Peyer's patch (tissue), 4 donors: ENCODE results near the gene ITGA3. TPM values are rescaled to one million over a fixed set of nuclear protein-coding genes. Genes with fewer than 3 reads are reported as not detected.

ENCODE experiments used
- DNase-seq, 3 donors: peaks; one replicate each; pipeline ENCODE4 v3.0.0-alpha.2; 2017 to 2019
- H3K27ac ChIP-seq, 4 donors: fragments of 200-600 bp; sonication (generic); one replicate each; pipeline ENCODE4 v1.5.1; 2016 to 2019
- H3K27me3 ChIP-seq, 2 donors: fragments of 200-600 bp; sonication (generic); one replicate each; pipeline ENCODE4 v1.5.1; 2019
- H3K36me3 ChIP-seq, 3 donors: fragments of 200-600 bp; sonication (generic); one replicate each; pipeline ENCODE4 v1.5.1; 2016 to 2019
- H3K4me1 ChIP-seq, 4 donors: fragments of 200-600 bp; sonication (generic); one replicate each; pipeline ENCODE4 v1.5.1; 2016 to 2019
- H3K4me3 ChIP-seq, 4 donors: fragments of 200-600 bp; sonication (generic); 1 replicate in 3 of 4; 2 replicates in 1 of 4; pipeline ENCODE4 v1.5.1; 2016 to 2019; ENCODE audit warnings: mild to moderate bottlenecking in 1 of 4
- H3K9me3 ChIP-seq, 4 donors: fragments of 200-600 bp; sonication (generic); one replicate each; pipeline ENCODE4 v1.5.1; 2016 to 2019; ENCODE audit warnings: mild to moderate bottlenecking in 1 of 4
- POLR2A ChIP-seq, 2 donors: fragments of 450-650 bp; IDR thresholded peaks; one replicate each; pipeline ENCODE4 v1.5.1; 2017; ENCODE audit warnings: antibody characterized with exemption in 2 of 2, mild to moderate bottlenecking in 2 of 2, moderate library complexity in 2 of 2
- total RNA-seq, 4 donors: library from RNA; depleted of rRNA; stranded (reverse); fragments of >200 nt; gene quantifications; one replicate each; pipeline ENCODE4 v1.1.0, GENCODE V29; 2016
- TF ChIP-seq, protein P1 (sequence below), 6 experiments: fragments of 450-650 bp in 4 of 6; fragments of 200-600 bp in 2 of 6; sonication (generic) in 1 of 6; IDR thresholded peaks; one replicate each; pipeline ENCODE4 v1.5.1; 2017 to 2019; ENCODE audit warnings: antibody characterized with exemption in 6 of 6, mild to moderate bottlenecking in 3 of 6, moderate library complexity in 1 of 6

ITGA3 gene
- total RNA-seq, 4 donors from 2014 or later: 71.0 to 285 (median 247) TPM

DNA sequence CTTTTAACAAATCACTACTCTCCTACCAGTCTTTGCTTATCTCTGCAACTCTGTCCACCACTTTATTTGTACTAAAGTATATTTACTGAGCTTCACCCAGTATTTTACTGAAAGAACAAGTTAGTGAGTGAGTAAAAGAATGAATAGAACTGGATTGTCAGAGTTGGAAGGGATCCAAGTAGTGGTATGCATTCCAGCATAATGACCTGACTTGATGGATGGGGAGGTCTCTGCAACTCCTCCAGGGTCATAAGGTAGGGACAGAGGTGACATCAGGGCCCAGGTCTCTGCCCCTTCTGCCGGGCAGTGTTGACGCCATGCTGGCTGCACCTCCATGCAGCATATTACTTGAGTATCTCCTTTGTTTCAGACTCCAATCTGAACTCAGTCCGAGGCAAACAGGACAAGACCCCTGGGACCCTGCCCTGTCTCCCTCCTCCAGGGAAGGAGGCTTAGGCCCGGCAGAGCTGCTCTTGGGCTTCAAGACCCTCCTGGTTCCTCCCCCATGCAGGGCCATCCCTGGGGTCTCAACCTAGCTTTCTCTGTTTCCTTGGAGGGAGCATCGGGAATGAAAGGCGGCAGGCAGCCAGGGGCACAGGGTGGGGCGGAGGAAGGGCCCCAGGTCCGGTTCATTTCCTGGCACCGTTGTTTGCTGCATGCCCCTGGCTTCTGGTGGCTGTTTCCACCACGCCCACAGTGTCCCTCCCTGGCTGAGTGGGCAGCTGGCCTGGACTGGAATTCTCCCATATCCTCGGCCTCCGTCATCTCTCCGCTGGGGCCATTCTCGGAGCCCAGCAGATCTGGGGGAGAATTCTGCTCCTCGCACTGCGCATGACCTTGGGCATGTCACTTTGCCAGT, 12.4 kb upstream of the ITGA3 start:
- Histone ChIP-seq H3K4me3 (no peak overlapping the region), H3K27me3 (no peaks in the 10 kb centered on the region), H3K27ac (no peak overlapping the region), H3K9me3 (no peaks in the 10 kb centered on the region), H3K4me1 (peaks cover 0 to 13% (median 0%) of the 10 kb centered on the region in 4 donors), H3K36me3 (no peaks in the 10 kb centered on the region)
- no peak for DNase-seq
- TF ChIP-seq, protein P1, sequence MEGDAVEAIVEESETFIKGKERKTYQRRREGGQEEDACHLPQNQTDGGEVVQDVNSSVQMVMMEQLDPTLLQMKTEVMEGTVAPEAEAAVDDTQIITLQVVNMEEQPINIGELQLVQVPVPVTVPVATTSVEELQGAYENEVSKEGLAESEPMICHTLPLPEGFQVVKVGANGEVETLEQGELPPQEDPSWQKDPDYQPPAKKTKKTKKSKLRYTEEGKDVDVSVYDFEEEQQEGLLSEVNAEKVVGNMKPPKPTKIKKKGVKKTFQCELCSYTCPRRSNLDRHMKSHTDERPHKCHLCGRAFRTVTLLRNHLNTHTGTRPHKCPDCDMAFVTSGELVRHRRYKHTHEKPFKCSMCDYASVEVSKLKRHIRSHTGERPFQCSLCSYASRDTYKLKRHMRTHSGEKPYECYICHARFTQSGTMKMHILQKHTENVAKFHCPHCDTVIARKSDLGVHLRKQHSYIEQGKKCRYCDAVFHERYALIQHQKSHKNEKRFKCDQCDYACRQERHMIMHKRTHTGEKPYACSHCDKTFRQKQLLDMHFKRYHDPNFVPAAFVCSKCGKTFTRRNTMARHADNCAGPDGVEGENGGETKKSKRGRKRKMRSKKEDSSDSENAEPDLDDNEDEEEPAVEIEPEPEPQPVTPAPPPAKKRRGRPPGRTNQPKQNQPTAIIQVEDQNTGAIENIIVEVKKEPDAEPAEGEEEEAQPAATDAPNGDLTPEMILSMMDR (IDR thresholded peaks at IDR 0.05): no peak
- no peak for TF ChIP-seq POLR2A (IDR thresholded peaks at IDR 0.05)

DNA sequence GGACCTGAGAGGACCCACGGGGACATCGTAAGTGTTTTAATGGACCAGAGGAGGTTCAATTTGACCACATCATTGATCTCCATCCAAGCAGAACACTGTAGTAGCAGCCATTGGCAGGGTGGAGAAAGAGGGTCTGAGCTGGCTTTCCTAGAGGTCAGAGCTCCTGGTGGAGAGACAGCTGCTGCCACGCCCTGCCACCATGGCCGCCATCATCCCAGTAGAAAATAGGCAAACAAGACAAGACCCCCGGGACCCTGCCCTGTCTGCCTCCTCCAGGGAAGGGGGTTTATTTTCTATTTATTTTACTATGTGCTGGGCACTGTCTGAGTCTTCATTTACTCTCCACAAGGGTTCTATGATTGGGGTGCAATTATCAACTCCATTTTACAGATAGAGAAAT, 11.4 kb upstream of the ITGA3 start:
- H3K27me3 ChIP-seq: no peaks in the 10 kb centered on the region
- no peak for DNase-seq
- H3K4me3 ChIP-seq: no peak overlapping the region
- H3K4me1 ChIP-seq: peaks cover 0 to 13% (median 0%) of the 10 kb centered on the region in 4 donors
- no peaks in the 10 kb centered on the region for H3K9me3 ChIP-seq
- H3K27ac ChIP-seq: no peak overlapping the region
- no peaks in the 10 kb centered on the region for H3K36me3 ChIP-seq
- no peak for TF ChIP-seq POLR2A (IDR thresholded peaks at IDR 0.05)
- TF ChIP-seq, protein P1 (IDR thresholded peaks at IDR 0.05): no peak

DNA sequence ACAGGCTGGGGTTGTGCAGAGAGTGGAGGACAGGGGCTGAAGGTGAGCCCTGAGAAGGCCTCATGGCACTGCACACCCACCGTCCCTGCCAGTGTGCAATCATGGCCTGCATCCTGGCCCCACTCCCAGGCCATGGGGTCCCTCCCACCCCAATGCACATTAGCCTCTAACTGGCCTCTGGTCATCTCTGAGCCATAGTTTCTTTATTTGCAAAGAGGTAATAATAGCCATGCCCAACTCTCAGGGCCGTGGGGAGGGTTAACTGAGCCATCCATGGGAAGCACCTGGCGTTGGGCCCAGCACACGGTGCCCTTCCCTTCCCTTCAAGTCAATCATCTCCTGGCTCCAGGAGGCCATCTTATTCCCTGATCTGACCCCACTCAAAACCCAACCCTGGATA, 10.8 kb upstream of the ITGA3 start:
- Histone ChIP-seq H3K4me1 (peaks cover 0 to 13% (median 0%) of the 10 kb centered on the region in 4 donors), H3K27me3 (no peaks in the 10 kb centered on the region), H3K27ac (no peak overlapping the region), H3K4me3 (no peak overlapping the region), H3K9me3 (no peaks in the 10 kb centered on the region), H3K36me3 (no peaks in the 10 kb centered on the region)
- TF ChIP-seq, protein P1 (IDR thresholded peaks at IDR 0.05): no peak
- no peak for TF ChIP-seq POLR2A (IDR thresholded peaks at IDR 0.05)
- no peak for DNase-seq

DNA sequence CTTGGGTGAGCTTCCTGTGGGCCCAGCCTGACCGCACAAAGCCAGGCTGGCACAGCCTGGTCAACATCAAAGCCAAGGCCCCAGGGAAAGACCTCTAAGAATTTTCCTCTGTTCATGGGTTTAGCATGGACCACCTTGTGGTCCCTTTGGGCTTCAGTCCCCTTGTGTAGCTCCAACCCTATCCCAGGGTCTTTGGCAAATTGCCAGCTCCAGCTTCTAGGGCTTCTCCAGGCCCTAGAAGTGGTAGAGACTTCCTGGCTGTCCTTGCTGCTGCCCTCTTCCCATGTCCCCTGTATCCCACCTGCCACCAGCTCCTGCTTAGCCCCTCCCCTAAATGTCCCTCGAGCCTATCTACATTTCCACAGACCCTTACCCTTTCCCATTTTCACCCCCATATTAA, 9.7 kb upstream of the ITGA3 start:
- H3K27me3 ChIP-seq: no peaks in the 10 kb centered on the region
- no peaks in the 10 kb centered on the region for H3K36me3 ChIP-seq
- H3K27ac ChIP-seq: no peak overlapping the region
- no peak overlapping the region for H3K4me3 ChIP-seq
- TF ChIP-seq, protein P1 (IDR thresholded peaks at IDR 0.05): no peak
- no peak for TF ChIP-seq POLR2A (IDR thresholded peaks at IDR 0.05)
- no peak for DNase-seq
- no peaks in the 10 kb centered on the region for H3K9me3 ChIP-seq
- peaks cover 0 to 20% (median 0%) of the 10 kb centered on the region in 4 donors for H3K4me1 ChIP-seq

DNA sequence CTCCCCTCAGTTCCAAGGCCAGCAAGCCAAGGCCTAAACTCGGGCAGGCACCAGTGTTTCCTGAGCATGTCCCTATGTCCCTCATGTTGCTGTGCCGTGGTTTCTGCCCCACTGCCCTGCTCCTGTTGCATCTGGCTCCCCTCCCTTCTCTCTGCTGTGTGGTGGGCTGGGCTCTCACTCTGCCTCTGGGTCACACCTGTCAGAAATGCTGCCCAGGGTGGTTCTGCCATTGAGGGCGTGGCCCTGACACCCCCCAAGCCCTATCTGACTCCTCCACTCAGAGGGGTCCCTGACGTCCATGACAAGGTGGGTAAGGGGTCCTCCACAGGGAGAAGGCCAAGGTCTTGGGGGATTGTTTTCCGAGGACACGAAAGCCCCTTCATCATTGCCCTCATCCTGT, 9.2 kb upstream of the ITGA3 start:
- no peak overlapping the region for H3K4me3 ChIP-seq
- TF ChIP-seq POLR2A (IDR thresholded peaks at IDR 0.05): no peak
- TF ChIP-seq, protein P1 (IDR thresholded peaks at IDR 0.05): no peak
- peaks cover 0 to 23% (median 0%) of the 10 kb centered on the region in 4 donors for H3K4me1 ChIP-seq
- H3K9me3 ChIP-seq: no peaks in the 10 kb centered on the region
- no peaks in the 10 kb centered on the region for H3K27me3 ChIP-seq
- no peak overlapping the region for H3K27ac ChIP-seq
- DNase-seq: no peak
- no peaks in the 10 kb centered on the region for H3K36me3 ChIP-seq
